B cell (primary cell): Measurements from ENCODE around the gene PP2D1. TPM values are rescaled to one million over a fixed set of nuclear protein-coding genes. Genes with fewer than 3 reads are reported as not detected.

ENCODE experiments used
- ATAC-seq: fragments of 200-7000 bp; cut with Tn5 transposase; one replicate; pipeline ENCODE4 v1.10.0; 2021; ENCODE audit warnings: low read depth, mild to moderate bottlenecking, moderate number of reproducible peaks, moderate library complexity
- CTCF ChIA-PET: fragments of 350-600 bp; sonication (Branson Sonifier 250); formaldehyde crosslinking; loops from one replicate; lab custom pipeline; 2021; ENCODE audit warnings: antibody characterized with exemption, inconsistent platforms; lab: Charles Lee
- POLR2A ChIA-PET: fragments of 350-600 bp; sonication (Branson Sonifier 250); formaldehyde crosslinking; loops from one replicate; lab custom pipeline; 2021; ENCODE audit warnings: antibody characterized with exemption; lab: Charles Lee
- DNase-seq: peaks from one replicate; pipeline ENCODE4 v3.0.0; 2013
- H2AFZ ChIP-seq: 2 replicates; pipeline ENCODE4 v1.6.1; 2012; ENCODE audit warnings: mild to moderate bottlenecking, low read depth, low read length; ENCODE audit not compliant: insufficient read depth, poor library complexity, severe bottlenecking
- H3K27ac ChIP-seq, 2 donors: 1 replicate in 1 of 2; 2 replicates in 1 of 2; pipeline ENCODE4 v1.5.1; 2012 to 2013; ENCODE audit warnings: low read length in 2 of 2, mild to moderate bottlenecking in 2 of 2, moderate library complexity in 1 of 2
- H3K27me3 ChIP-seq, 4 experiments: fragments of 200-600 bp in 1 of 4; sonication (generic) in 1 of 4; replicated peaks in 1 of 4; 1 replicate in 2 of 4; 2 replicates in 2 of 4; pipeline versions ENCODE4 v1.6.1 to v1.7.0; 2013 to 2016; ENCODE audit warnings: low read length in 3 of 4, mild to moderate bottlenecking in 2 of 4, mixed read lengths in 1 of 4, moderate library complexity in 1 of 4; ENCODE audit not compliant: insufficient read depth in 4 of 4, control insufficient read depth in 3 of 4; ENCODE audit errors: control extremely low read depth in 1 of 4
- H3K36me3 ChIP-seq, 2 experiments: replicated peaks in 1 of 2; 1 replicate in 1 of 2; 2 replicates in 1 of 2; pipeline versions ENCODE4 v1.6.1 to v1.7.1; 2013; ENCODE audit warnings: low read length in 1 of 2; ENCODE audit not compliant: insufficient read depth in 2 of 2, control insufficient read depth in 1 of 2; ENCODE audit errors: control extremely low read depth in 1 of 2, extremely low read depth in 1 of 2
- H3K4me1 ChIP-seq, 2 donors: fragments of 200-600 bp in 1 of 2; sonication (generic) in 1 of 2; 1 replicate in 1 of 2; 2 replicates in 1 of 2; pipeline versions ENCODE4 v1.5.1 to v1.6.1; 2013 to 2017; ENCODE audit warnings: low read length in 2 of 2; ENCODE audit not compliant: control insufficient read depth in 2 of 2, insufficient read depth in 2 of 2
- H3K4me2 ChIP-seq: replicated peaks from 2 replicates; pipeline ENCODE3; 2012; ENCODE audit warnings: mild to moderate bottlenecking, low read depth, low read length; ENCODE audit not compliant: poor library complexity, severe bottlenecking
- H3K4me3 ChIP-seq, 5 experiments: fragments of 200-600 bp in 1 of 5; sonication (generic) in 1 of 5; 1 replicate in 3 of 5; 2 replicates in 2 of 5; pipeline versions ENCODE4 v1.5.1 to v1.7.0; 2011 to 2016; ENCODE audit warnings: low read length in 4 of 5, mild to moderate bottlenecking in 4 of 5, low read depth in 2 of 5, control low read depth in 1 of 5, moderate library complexity in 1 of 5; ENCODE audit not compliant: insufficient read depth in 1 of 5; ENCODE audit errors: control extremely low read depth in 1 of 5, extremely low read depth in 1 of 5
- H3K79me2 ChIP-seq: fragments of 200-600 bp; sonication (generic); one replicate; pipeline ENCODE4 v1.6.0; 2016; ENCODE audit warnings: low read length; ENCODE audit not compliant: control insufficient read depth, insufficient read depth
- H3K9ac ChIP-seq: fragments of 200-600 bp; sonication (generic); 2 replicates; pipeline ENCODE4 v1.6.1; 2017; ENCODE audit warnings: mild to moderate bottlenecking, low read length, moderate library complexity
- H3K9me3 ChIP-seq, 3 donors: one replicate each; pipeline versions ENCODE4 v1.6.1 to v1.7.1; 2013; ENCODE audit warnings: low read length in 2 of 3; ENCODE audit not compliant: control insufficient read depth in 2 of 3, insufficient read depth in 1 of 3; ENCODE audit errors: control extremely low read depth in 1 of 3
- H4K20me1 ChIP-seq: 2 replicates; pipeline ENCODE4 v1.6.0; 2012; ENCODE audit warnings: mild to moderate bottlenecking, low read length; ENCODE audit not compliant: insufficient read depth, control insufficient read depth, poor library complexity, severe bottlenecking
- H3K27ac Mint-ChIP-seq: one replicate; pipeline ENCODE4 v1.8.0; 2021; ENCODE audit warnings: mixed read lengths
- H3K27me3 Mint-ChIP-seq: one replicate; pipeline ENCODE4 v1.8.0; 2021; ENCODE audit warnings: mixed read lengths
- H3K4me1 Mint-ChIP-seq: one replicate; pipeline ENCODE4 v1.8.0; 2021; ENCODE audit warnings: mixed read lengths
- H3K4me3 Mint-ChIP-seq: one replicate; pipeline ENCODE4 v1.8.0; 2021; ENCODE audit warnings: mixed read lengths
- H3K9me3 Mint-ChIP-seq: one replicate; pipeline ENCODE4 v1.8.0; 2022; ENCODE audit warnings: mixed read lengths; ENCODE audit not compliant: insufficient read depth
- EZH2 ChIP-seq: IDR thresholded peaks from 2 replicates; pipeline ENCODE4 v1.6.1; 2012; ENCODE audit warnings: borderline replicate concordance, low read depth, mild to moderate bottlenecking, moderate library complexity, low read length; ENCODE audit not compliant: insufficient read depth, poor library complexity, severe bottlenecking
- WGBS: methylation state at CpG from one replicate; pipeline ENCODE4 v1.1.5; 2013; ENCODE audit warnings: missing lambda C conversion rate; ENCODE audit not compliant: insufficient coverage; 5-methylcytosine and 5-hydroxymethylcytosine counted together
- intact Hi-C: fragments of 100-400 bp; cut with micrococcal nuclease; formaldehyde crosslinking; loops from one replicate; pipeline ENCODE4 v1.10.0; 2022
- polyA plus RNA-seq: library from polyadenylated mRNA; depleted of rRNA; stranded (reverse); fragments of >200 nt; gene quantifications from 2 replicates; pipeline ENCODE4 v1.2.3, GENCODE V29; 2012
- total RNA-seq, 2 donors: library from RNA; stranded (reverse); fragments of 120-200 nt in 1 of 2; gene quantifications; 1 replicate in 1 of 2; 2 replicates in 1 of 2; pipeline versions ENCODE4 v1.2.3 to v1.2.4, GENCODE V29; 2013 to 2022
- TF ChIP-seq, protein P1 (sequence below): fragments of 200-600 bp; IDR thresholded peaks from one replicate; pipeline ENCODE4 v1.8.0; 2022; ENCODE audit warnings: antibody characterized with exemption, mild to moderate bottlenecking

Gene PP2D1
- total and polyA plus RNA-seq, 2 donors (not counting 1 experiment from before 2014, with no cell fraction given), result not detected

DNA sequence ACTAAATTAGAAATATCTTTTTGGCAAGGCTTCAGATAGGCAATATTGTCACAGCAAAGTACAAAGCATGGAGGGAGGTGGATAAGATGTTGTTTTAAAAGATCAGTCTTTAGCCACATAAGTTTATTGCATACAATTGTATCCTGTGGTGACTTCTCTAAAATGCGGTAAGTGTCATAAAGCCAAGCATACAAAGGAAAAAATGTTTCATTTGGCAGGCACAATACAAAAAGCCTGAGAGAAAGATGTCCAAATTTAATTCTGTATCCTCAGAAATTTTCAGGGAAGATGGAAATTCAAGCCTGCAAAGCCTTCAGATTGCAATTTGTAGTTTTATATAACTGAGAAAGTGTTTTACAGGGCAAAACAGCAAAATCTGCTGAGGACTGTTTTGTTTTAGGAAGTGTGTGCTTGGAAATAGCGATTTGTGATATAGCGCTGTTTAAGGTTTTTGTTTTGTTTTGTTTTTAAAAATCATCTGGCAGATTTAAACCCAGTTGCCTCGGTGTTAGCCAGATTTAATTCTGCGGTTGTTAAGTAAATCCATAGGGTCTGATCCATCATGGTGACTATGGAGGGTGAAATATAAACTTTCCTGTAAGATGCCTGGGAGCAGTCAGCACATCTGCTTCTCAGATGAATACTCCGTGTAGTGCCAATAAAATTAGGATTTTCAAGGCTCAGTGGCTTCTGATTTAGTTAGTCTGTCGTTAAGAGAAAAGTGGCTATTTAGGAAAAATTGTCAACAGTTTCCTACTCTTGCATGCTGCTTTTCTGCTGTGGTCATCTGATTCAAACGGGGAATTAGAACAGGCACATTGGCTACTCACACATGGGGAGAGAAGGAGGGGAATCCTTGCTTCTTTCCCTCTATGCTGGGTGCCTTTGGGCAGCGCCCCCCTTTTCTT is 36.2 kb upstream of the PP2D1 start:
- DNase-seq (no peak), ATAC-seq (no peak)
- Histone ChIP-seq H3K4me1 (peaks cover 46 to 60% of the 10 kb centered on the region in 2 donors), H2AFZ (peak overlapping the region; percentile 51), H3K9me3 (no peaks in the 10 kb centered on the region), H3K9ac (peak overlapping the region; percentile 56), H3K36me3 (peaks cover 0 to 7% of the 10 kb centered on the region in 2 experiments), H3K4me3 (peak overlapping the region in 4 of 5 experiments; percentile 1 to 62 (median 41)), H4K20me1 (peaks cover 7% of the 10 kb centered on the region), H3K27me3 (no peaks in the 10 kb centered on the region), H3K79me2 (peaks cover 79% of the 10 kb centered on the region), H3K27ac (peak overlapping the region; percentile 64 to 88), H3K4me2 (peak overlapping the region; percentile 74)
- Mint-ChIP-seq H3K27ac (peak overlapping the region; percentile 54), H3K9me3 (no peaks in the 10 kb centered on the region), H3K4me1 (peaks cover 74% of the 10 kb centered on the region), H3K4me3 (peak overlapping the region; percentile 64), H3K27me3 (no peaks in the 10 kb centered on the region)
- ChIA-PET POLR2A (no interaction called here), CTCF (no interaction called here)
- TF ChIP-seq, protein P1, sequence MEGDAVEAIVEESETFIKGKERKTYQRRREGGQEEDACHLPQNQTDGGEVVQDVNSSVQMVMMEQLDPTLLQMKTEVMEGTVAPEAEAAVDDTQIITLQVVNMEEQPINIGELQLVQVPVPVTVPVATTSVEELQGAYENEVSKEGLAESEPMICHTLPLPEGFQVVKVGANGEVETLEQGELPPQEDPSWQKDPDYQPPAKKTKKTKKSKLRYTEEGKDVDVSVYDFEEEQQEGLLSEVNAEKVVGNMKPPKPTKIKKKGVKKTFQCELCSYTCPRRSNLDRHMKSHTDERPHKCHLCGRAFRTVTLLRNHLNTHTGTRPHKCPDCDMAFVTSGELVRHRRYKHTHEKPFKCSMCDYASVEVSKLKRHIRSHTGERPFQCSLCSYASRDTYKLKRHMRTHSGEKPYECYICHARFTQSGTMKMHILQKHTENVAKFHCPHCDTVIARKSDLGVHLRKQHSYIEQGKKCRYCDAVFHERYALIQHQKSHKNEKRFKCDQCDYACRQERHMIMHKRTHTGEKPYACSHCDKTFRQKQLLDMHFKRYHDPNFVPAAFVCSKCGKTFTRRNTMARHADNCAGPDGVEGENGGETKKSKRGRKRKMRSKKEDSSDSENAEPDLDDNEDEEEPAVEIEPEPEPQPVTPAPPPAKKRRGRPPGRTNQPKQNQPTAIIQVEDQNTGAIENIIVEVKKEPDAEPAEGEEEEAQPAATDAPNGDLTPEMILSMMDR, result no peak
- no peak for TF ChIP-seq EZH2
- intact Hi-C loops, result loop anchor here (1.0 to 2.0 kb wide), 2 partner anchors 9 to 79 kb away; no protein-coding TSS in a partner anchor
- 58% methylated on average over 6 of the region's 9 CpGs for WGBS

- CTCF ChIA-PET, result interaction anchor here (0.9 to 1.6 kb wide), 2 partner anchors 17 to 26 kb away, joined by 3 to 4 read pairs; no protein-coding TSS in a partner anchor
- no peak overlapping the region for H3K9ac ChIP-seq
Measured at GRCh38 chr3:20047341-20047779, 35.3 kb upstream of the PP2D1 start.

More at GRCh38 chr3:20047341-20047779, 35.3 kb upstream of the PP2D1 start:
- H3K27ac Mint-ChIP-seq, result peak overlapping the region; percentile 70
- H3K4me1 Mint-ChIP-seq, result peaks cover 75% of the 10 kb centered on the region
- Histone ChIP-seq H3K79me2 (peaks cover 87% of the 10 kb centered on the region), H3K4me3 (peak overlapping the region in 1 of 5 experiments; percentile 62), H3K4me2 (peak overlapping the region; percentile 74), H2AFZ (no peak overlapping the region), H3K4me1 (peaks cover 54 to 69% of the 10 kb centered on the region in 2 donors), H3K27me3 (no peaks in the 10 kb centered on the region), H3K36me3 (peaks cover 0 to 7% of the 10 kb centered on the region in 2 experiments), H3K27ac (peak overlapping the region in 1 of 2 donors; percentile 88), H4K20me1 (peaks cover 7% of the 10 kb centered on the region), H3K9me3 (no peaks in the 10 kb centered on the region)
- 75% methylated on average over 1 of the region's 7 CpGs for WGBS
- intact Hi-C loops, result no loop called here
- H3K27me3 Mint-ChIP-seq, result no peaks in the 10 kb centered on the region
- peak overlapping the region; percentile 32 for H3K4me3 Mint-ChIP-seq
- no peak for TF ChIP-seq EZH2
- TF ChIP-seq, protein P1, result no peak
- no peak for DNase-seq
- H3K9me3 Mint-ChIP-seq, result no peaks in the 10 kb centered on the region
- POLR2A ChIA-PET, result no interaction called here
- ATAC-seq, result no peak
